ENCODE results near the gene TMPRSS5.
"Not testable (repeated sequence)": the region's sequence is repeated elsewhere in the genome, so short reads cannot be mapped to it uniquely, and the experiment has no call there.

Gene TMPRSS5

DNA sequence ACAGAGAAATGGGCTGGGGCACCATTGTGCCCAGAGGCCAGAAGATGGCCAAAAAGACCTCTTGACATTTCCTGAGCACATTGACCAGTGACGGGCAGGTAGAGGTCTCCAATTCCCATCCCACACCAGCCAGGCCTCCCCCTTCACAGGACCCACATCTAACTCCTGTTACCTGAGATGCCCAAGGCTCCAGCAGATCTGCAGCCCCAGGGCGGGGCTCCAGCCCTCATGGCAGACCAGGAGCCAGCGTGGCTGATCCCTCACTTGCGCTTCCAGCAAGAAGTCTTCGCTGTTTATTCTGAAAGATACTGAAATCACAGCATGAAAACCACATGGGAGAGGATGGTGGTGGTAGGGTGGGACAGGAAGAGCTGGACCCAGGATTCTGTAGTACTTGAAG is 9.0 kb downstream of the TMPRSS5 start:
- DNase-seq = no peak

DNA sequence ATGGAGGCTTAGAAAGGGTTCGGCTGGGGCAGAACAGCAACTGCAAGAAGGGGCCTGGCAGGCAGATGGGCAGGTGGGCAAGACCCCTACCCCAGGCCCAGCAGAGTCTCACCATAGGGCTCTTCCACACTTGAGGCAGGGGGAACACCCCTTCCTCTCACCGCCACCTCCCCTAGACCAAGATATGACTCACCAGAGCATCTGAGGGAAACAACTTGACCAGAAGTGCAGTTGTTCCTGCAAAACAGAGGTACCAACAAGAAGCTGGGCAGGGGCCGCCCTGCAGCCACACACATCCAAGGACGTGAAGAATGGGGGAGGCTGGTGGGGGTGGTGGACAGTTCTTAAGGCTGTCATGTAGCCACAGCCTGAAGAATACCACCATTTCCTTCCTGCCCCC is 10.9 kb downstream of the TMPRSS5 start:
- peak; percentile 28 for DNase-seq

DNA sequence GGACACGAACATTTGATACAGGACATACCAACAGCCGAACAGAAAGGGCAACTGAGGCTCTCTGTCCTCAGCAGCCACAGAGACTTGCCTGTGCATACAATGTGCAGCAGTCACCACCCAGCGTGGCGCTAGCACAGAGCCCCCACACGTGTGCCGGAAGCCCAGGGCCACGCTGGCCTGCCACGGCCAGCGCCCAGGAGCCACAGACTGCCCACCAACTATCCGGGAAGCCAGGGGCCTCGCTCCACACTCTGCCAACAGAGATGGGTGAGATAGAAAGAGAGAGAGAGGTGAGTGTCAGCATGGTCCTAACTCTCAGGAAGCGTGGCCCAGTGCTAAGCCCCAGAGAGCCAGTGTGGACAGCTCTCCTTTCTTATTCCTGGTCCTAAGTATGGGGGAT is 11.7 kb downstream of the TMPRSS5 start:
- DNase-seq = peak; percentile 27

DNA sequence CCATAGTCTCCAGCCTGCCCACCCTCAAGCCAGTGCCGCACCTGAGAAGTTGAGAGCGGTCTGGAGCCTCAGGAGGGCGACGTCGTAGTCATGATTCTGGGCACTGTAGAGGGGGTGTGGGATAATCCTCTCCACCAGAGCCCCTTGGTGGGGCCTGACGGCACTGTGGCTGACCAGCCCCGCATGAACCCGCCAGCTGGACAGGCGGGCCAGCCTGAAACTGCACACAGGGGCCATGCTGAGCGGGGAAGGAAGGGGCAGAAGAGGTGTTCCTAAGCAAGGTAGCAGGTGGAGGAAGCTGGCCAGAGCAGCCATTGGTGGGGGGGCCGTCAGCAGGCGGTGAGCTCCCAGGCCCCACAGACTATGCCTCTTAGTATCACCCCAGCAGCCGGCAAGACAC is 13.1 kb downstream of the TMPRSS5 start:
- peak; percentile 42 for DNase-seq

DNA sequence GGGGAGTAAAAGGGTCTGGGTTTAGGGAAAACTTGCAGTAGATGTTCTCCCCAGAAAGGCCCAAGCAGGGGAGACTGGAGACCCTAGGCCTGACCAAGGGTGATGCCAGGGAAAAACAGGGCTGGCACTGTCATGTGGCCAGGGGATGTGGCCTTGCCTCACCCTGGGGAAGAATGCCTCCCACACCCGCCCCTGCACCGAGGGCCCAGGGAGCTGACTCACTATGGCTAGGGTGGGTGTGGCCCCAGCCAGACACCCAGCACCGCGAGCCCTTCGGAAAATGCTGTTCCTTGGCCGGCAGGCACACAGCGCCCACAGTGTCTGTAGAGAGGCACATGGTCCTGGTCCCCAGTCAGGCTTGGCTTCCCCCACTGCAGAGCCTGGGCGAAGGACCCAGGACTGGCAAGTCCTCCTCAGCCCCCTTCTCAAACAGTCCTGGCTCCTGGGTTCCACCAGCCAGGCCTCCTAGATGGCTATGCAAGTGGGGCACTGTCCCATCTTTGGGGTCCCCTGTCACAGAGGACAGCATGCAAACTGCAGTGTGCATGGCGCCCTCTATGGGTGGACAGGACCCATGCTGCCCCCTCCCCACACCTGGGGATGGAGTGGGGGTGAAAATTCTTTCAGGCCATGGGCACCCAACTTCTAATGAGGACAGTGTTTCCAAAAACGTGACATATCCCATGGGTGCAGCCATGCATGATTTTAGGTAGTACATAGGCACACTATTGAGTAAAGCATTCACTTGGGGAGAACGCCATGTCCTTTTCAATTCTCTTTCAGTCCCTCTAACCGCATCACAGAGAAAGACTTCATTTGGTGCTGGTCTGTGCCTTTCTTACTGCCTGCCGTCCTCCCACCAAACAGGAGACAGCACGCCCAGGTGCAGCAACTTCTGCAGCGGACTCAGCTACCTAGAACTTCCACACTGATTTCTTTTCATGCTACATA is 15.2 kb downstream of the TMPRSS5 start:
- peak; percentile 93 for DNase-seq

DNA sequence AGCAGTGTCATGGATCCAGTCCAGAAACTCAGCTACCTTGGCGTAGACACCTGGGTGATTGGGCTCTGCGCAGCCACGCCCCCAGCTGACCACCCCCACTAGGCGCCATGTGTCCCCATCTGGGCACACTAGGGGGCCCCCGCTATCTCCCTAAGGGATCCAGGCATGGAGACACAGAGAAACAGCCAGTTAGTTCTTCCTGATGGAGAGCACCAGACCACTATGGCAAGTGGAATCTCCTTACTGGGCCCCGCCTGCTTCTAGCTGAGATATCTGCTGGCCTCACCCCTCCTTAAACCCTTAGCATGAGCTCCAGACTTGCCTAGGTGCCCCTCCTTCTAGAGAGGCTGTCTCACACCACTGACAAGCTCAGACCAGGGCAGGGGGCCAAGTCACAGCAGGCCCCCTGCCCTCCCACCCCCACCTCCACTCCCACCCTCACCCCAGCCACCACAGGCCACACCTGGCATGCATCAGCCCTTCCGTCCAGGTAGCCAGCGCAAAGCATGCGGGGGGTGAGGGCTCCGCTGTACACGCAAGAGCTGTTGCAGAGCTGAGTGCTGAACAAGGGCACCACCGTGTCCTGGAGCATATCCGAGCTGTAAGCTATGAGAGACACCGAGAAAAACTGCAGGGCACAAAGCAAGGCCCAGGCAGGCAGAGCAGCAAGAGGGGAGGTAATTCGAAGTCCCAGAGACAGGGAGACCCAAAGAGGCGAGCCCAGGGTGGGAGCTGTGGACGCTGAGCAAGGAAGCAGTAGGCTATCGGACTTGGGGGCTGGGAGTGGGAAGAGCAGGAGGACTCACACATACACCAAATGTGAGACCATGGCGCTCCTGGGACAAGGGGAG is 16.1 kb downstream of the TMPRSS5 start:
- peak; percentile 37 for DNase-seq

DNA sequence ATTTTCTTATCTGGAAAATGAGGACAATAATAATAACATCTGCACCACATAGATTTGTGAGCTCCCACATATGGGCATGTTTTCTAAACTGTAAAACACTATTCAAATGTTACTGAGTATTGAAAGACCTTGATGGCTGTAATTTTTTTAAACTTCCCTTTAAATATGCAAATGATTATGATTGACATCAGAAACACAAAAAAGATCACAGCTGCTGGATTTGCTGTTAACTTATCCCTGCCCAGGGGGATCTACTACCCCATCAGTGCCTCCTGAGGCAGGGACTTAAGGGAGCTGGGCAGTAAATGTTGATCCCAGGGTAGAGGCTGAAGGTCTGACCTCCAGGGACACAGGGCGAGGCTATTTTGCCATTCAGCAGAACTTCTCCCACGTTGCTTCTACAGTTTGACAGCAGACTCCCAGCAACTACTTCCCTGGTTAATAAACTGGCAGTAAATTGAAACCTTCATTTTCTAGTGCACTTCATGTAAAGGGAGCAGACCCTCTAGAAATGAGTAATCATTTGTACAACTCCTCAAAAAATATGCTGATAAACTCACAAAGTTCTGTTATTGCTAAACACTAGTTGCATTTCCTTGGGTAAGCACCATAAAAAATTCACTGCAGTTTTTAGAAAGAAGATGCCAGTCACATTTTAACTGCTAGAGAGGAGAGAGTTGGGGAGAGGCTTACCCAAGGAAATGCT is 20.3 kb downstream of the TMPRSS5 start:
- peak; percentile 7 for DNase-seq

DNA sequence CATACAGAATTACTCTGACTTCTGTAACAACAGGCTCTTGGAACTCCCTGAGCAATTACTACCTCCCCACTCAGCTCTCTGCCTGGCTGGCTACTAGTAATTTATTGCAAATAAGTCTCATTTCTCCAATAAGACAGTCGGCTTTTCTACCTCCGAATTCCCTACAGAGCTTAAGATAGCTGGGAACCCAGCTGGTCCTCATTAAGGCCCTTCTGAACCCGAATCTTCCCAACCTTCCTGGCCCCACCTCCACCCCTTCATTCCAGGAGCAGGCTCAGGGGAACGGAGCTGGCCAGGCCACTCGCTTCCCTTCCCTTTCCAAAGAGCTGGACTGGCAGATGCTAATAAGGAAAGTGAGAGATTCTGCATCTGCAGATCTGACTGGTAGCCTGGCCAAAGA is 21.6 kb downstream of the TMPRSS5 start:
- DNase-seq = peak; percentile 40

DNA sequence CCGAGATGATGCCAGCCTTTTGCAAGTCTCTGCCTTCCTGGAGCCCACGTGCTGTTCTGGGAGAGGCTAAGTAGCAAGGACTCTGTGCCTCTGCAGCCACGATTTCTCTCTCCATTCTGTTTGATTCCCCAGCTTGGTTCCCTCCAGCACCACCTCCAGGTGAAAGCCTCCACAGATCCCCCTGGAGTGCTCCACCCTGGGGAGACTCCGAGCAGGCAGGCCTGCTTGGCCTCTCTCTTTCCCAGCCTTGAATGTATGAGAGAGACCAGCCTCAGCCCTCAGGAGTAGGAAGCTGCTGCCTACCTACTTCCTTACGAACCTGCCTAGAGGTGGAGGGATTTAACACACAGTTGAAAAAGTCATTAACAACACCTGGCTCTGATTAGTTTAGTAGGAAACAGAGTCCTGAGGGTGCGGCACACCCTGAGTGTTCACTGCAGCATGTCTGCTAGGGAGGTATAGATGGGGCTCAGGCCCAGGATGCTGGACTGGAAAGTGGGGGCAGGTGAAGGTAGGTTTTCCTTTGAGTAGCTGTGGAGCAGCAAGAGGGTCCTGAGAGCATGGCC is 22.5 kb downstream of the TMPRSS5 start:
- peak; percentile 50 for DNase-seq

DNA sequence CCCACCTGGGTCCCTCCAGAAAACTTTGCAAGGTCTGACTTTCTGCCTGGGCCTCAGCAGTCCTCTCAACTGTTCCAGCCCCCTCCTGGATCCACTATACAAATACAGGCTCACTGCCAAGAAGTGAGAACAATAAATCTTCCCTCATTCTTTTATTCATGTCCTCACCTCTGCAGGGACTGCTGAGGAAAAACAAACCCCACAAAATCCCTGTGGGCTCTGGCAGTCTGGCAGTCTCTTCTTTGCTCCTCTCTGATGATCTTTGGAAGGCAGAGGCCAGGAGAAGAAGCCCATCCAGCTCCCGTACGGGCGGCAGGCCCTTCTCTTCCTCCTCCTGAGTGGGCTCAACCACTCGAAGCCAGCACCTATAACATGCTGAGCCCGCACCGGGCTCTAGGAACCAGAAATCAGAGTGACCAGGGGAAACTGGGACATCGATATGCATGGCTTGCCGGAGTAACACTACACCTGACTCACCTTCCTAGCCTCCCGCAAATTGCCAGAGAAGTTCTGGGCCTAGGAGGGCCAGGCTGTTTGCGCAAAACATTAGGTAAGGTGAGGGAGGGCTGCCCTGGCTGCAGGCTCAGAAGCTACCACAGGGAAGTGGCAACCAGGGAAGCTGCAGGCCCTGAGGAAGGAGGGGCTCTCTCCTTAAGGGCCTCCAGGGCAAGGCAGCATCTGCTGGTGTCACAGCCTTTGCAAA is 24.2 kb downstream of the TMPRSS5 start:
- peak; percentile 61 for DNase-seq

DNA sequence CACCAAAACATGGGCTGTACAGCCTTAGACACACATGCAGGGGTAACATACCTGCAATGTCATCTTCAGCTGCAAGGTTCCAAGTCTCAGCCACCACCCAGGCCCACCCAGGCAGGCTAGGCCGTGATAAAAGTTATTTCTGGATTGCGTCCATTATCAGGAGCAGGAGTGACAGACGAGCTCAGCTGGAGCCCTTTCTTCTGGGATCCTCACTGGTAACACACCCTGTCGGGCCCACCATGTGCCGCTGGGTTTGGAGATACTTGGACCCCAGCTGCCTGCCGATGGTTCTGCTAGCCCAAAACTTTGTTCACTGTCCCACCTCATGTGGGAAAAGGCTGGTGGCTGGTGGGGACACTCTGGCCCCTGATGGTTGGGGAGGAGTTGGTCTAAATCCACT is 24.8 kb downstream of the TMPRSS5 start:
- DNase-seq = peak; percentile 40

DNA sequence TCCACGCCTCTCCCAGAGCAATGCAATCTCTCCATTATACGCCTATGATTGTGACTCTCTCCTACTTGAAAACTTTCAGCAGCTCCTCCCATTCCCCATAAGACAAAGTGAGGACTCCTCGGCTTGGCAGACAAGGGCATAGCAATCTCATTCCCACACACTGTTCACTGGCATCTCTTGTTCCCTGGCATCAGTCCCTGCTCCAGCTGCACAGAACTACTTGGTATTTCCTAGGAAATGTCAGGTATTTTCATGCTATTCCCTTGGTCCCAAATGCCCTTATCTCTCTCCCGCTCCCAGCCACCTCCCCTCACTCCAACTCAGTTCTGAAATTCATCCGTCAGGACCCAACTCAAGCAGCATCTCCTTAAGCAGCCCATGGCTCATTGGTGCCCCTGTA is 28.4 kb downstream of the TMPRSS5 start:
- DNase-seq = no peak

DNA sequence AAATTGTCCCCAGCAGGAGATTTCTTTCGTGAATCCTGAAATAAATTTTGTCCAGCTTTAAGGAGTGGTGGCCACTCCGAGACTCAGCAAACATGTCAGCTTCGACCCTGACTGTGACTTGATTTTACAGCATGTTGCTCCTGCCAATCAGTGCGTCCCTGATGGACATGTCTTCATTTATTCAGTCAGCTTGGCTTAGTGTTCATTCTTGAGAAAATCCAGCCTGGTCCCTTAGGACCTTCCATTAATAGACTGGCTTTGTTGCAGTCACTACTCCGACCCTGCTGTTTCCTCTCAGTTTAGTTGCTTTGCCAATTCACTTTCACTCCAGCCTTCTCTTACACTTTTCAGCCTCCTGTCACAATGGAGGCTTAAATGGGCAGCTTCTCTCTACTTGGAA is 30.5 kb downstream of the TMPRSS5 start:
- peak; percentile 13 for DNase-seq

DNA sequence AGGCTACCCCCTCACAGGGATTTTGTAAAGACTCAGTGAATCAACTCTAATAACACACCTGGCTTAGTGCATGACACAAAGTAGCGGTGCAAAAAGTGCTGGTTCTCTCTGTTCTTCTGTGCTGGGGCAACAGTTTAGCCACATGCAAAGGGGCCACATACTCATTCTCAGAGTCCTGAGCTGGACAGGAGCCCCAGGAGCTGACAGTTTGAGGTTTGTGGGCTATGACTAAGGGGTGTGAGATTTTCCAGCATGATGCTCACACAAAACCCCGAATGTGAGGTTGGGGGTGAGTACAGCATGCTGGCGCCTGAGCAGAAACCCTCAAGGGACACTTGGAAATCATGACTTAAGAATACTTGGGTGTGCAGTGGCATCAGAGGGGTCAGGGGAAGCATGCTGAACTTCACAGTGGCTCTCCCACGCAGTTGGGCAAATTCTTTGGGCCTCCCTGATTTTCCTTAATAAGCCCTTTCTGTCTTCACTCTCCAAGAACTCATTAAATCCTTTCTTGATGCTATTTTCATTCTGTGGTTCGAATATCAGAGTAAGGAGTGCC is 31.0 kb downstream of the TMPRSS5 start:
- DNase-seq = peak; percentile 40

DNA sequence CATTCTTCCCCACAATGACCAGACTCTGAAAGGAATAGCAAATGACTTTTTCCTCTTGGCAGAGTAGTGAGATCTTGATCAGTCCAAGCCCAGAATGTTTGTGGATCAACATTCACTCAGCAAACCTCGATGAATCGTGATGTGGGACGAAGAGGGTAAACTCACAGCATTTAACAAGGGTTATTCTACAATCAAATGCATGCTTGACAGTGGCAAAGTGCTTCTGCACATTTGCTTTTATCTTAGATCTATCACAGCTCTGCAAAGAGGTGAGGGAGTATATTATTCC is 31.8 kb downstream of the TMPRSS5 start:
- DNase-seq = peak; percentile 7

DNA sequence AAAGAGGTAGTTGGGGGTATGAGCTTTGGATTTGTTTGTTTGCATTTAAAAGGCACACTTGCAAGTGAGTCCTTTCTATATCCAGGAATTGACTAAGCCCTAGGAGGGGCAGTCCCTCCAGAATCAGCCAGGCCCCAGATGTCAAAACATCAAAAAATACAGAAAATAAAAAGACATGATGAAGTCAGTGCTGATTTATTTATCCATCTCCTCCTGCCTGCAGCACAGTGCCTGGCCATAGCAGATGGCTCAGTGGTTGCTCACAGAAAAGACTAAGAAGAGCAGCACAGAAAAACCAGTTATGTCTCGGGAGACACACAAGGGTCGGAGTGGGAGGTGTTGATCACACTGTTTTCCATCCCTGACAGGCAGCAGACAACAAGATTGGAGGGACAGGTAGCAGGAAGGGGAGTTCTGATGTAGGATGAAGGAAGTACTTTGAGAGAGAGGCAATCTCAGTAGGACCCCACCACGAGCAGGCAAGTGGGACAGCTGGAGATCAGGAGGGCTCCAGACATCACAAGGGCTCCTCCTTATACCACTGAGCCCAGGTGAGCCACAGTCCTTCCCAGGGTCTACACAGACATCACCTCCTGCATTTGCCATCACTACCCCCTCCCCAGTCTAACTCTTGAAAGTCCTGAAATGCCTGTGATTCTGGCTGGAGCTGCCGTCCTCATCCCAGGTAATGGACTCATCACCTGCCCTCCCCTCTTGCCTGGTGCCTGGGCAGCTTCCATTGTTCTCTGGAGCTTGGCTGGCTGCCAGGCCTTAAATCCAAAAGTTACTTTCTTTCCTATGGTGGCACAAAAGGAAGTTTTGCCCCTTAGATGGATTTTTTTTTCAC is 32.3 kb downstream of the TMPRSS5 start:
- DNase-seq = peak; percentile 45

DNA sequence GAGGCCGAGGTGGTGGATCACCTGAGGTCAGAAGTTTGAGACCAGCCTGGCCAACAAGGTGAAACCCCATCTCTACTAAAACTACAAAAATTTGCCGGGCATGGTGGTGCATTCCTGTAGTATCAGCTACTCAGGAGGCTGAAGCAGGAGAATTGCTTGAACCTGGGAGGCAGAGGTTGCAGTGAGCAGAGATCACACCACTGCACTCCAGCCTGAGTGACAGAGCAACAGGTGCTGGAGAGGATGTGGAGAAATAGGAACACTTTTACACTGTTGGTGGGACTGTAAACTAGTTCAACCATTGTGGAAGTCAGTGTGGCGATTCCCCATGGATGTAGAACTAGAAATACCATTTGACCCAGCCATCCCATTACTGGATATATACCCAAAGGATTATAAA is 34.2 kb downstream of the TMPRSS5 start:
- not testable (repeated sequence) for DNase-seq

DNA sequence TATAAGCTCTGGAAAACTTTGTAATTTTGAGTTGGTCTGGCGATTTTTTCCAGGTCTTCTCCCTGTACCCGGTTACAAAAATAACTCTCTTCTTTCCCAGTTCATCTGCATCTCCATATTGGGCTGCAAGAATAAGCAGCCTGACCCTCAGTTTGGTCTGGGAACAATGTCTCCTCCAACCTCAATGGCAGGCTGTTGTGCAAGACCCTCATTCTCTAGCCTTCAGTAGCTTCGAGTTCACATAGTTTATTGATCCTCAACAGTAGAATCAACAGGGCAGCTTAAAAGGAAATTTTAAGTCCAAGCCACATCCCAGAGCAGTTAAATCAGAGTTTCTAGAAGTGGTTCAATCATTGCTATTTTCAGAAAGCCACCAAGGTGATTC is 35.3 kb downstream of the TMPRSS5 start:
- DNase-seq = peak; percentile 16

DNA sequence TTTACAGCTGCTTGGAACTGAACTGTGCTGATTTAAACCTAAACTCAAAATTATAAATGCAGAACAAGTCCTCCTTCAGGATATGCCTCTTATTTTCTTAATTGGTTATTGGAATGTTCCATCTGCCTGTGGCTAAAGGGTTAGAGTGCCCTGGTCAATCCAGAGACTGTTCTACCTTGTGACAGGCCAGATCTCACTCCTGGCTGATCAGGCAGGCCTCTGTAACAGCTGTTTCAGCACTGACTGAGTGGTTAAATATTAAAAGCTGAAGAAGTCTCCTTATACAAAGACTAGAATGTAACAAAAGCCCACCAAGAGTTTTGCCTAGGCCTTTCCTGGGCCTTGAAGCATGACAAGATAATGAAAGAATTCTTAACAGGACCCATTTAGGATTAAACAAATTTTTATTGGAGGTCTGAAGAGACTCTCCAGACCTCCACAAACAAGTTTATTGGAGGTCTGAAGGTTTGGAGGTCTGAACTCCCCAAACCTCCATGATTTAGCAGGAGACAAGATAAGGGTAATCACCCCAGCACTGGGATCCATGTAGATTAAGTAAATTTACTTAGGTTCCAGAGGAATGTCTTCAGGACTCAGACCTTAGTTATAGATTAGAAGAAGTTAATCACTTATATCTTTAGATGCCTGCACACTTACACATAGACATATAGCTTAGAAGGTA is 35.8 kb downstream of the TMPRSS5 start:
- peak; percentile 12 for DNase-seq

DNA sequence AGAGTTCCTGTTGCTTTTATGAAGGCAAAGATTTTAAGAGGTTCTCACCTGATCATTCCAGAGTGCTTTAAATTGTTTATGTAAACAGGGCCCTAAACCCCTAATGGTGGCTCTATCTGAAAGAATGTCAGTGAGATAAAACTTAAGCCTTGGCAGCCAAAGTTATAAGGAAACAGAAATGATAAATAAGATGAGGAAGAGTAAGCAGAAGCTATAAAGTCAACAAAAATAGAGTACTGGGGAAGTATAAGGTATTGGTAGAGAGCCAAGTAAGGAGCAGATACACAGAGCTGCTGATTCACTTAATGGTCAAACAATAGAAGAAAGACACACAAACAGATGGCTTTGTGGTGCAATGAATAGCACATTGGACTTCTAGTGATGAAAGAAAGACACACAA is 37.9 kb downstream of the TMPRSS5 start:
- DNase-seq = no peak

DNA sequence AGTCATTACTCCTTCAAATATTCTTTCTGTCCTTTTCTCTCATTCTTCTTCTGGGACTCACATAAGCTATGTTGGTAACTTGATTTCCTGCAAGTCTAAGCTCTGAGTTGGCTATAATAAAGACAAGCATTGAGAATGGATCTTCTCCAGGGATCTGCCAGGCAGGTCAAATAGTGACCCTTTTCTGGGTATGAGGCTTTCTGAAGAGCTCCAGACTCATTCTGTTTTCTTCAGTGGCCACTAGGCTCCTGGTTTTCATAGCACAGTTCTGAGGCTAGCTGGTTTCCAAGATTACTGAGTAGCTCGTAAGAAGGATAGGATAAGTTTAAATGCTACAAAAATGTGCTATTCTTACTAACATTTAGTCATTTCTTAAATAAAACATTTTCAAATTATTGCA is 38.3 kb downstream of the TMPRSS5 start:
- DNase-seq = no peak

All from islet precursor cell (in vitro differentiated cells).